Ovary (tissue), 3 donors: ENCODE measurements around the gene MAP3K2.

Experiments
- CTCF ChIP-seq, 3 donors: fragments of 450-650 bp in 2 of 3; fragments of 200-600 bp in 1 of 3; IDR thresholded peaks; one replicate each; pipeline versions ENCODE4 v1.5.1 to v1.8.0; 2016 to 2022; ENCODE audit warnings: antibody characterized with exemption in 3 of 3, mild to moderate bottlenecking in 1 of 3
- EP300 ChIP-seq: sonication (generic); formaldehyde crosslinking; IDR thresholded peaks from one replicate; pipeline ENCODE4 v1.6.1; 2017; ENCODE audit warnings: antibody characterized with exemption
- POLR2A ChIP-seq: fragments of 450-650 bp; IDR thresholded peaks from one replicate; pipeline ENCODE4 v1.6.1; 2017; ENCODE audit warnings: antibody characterized with exemption, mild to moderate bottlenecking, moderate library complexity
- donor health status: DM: no; HTN: no; CAD: no.

- TF ChIP-seq CTCF (IDR thresholded peaks at IDR 0.05) (no peak), EP300 (no peak), POLR2A (no peak)
These were observed 40.5 kb upstream of the MAP3K2 start for GRCh38 chr2:127428057-127428814.
